Right lobe of liver (tissue), 6 donors: ENCODE measurements around the gene PRAME. TPM values are rescaled to one million over a fixed set of nuclear protein-coding genes. Genes with fewer than 3 reads are reported as not detected.

ENCODE experiments used
- ATAC-seq, 4 donors: fragments of 200-7000 bp; cut with Tn5 transposase; one replicate each; pipeline ENCODE4 v1.9.1; 2020; ENCODE audit warnings: mild to moderate bottlenecking in 4 of 4, moderate library complexity in 4 of 4
- DNase-seq, 3 donors: peaks; one replicate each; pipeline ENCODE4 v3.0.0-alpha.2; 2020
- H3K27ac ChIP-seq, 3 donors: fragments of 200-600 bp; one replicate each; pipeline ENCODE4 v1.8.0; 2022
- H3K27me3 ChIP-seq, 2 donors: fragments of 200-600 bp; one replicate each; pipeline ENCODE4 v1.8.0; 2022
- H3K36me3 ChIP-seq, 4 donors: fragments of 200-600 bp; sonication (generic) in 1 of 4; one replicate each; pipeline versions ENCODE4 v1.5.1 to v1.8.0; 2017 to 2022; ENCODE audit warnings: control low read depth in 1 of 4
- H3K4me1 ChIP-seq, 4 donors: fragments of 200-600 bp; sonication (generic) in 1 of 4; one replicate each; pipeline versions ENCODE4 v1.5.1 to v1.8.0; 2017 to 2022; ENCODE audit warnings: control low read depth in 1 of 4
- H3K4me3 ChIP-seq, 3 donors: fragments of 200-600 bp; one replicate each; pipeline ENCODE4 v1.8.0; 2022
- H3K9me3 ChIP-seq, 4 donors: fragments of 200-600 bp; sonication (generic) in 1 of 4; one replicate each; pipeline versions ENCODE4 v1.5.1 to v1.8.0; 2017 to 2022; ENCODE audit warnings: control low read depth in 1 of 4
- CTCF ChIP-seq, 4 donors: fragments of 200-600 bp in 3 of 4; fragments of 450-650 bp in 1 of 4; IDR thresholded peaks; one replicate each; pipeline versions ENCODE4 v1.5.1 to v1.8.0; 2016 to 2022; ENCODE audit warnings: antibody characterized with exemption in 4 of 4, mild to moderate bottlenecking in 2 of 4
- POLR2A ChIP-seq: fragments of 450-650 bp; IDR thresholded peaks from one replicate; pipeline ENCODE4 v1.6.1; 2017; ENCODE audit warnings: antibody characterized with exemption, mild to moderate bottlenecking
- WGBS: methylation state at CpG from one replicate; pipeline ENCODE4 v1.1.6; 2018; ENCODE audit warnings: low coverage, low lambda C conversion rate; ENCODE audit not compliant: insufficient coverage; ENCODE audit errors: missing lambda C conversion rate; 5-methylcytosine and 5-hydroxymethylcytosine counted together
- intact Hi-C, 2 donors: fragments of 100-400 bp; cut with DNase I; formaldehyde crosslinking; loops; one replicate each; pipeline versions ENCODE4 v1.11.2 to v1.14.1; 2022
- total RNA-seq, 6 experiments: library from RNA; depleted of rRNA in 2 of 6; stranded (reverse); fragments of >200 nt in 2 of 6; fragmentation: NEBNext Ultra II Directional in 3 of 6; extraction: Animal tissue kit (Norgen Biotek cat#: 25700) in 3 of 6; gene quantifications; one replicate each; pipeline versions ENCODE4 v1.1.0 to v1.2.4, GENCODE V29; 2016 to 2023
- donor health status: DM: no; HTN: yes; CAD: no.
- donor health status: DM: no; HTN: no; CAD: no.
- donor health status: DM: no; HTN: no; CAD: no.
- donor health status: DM: no; HTN: yes; CAD: no.
- donor health status: DM: no; HTN: yes; CAD: no.

The PRAME gene
- total RNA-seq, 6 experiments from 2014 or later: not detected

GRCh38 chr22:22574361-22574760 lies 15.3 kb upstream of the PRAME start:
- Histone ChIP-seq H3K9me3 (no peaks in the 10 kb centered on the region), H3K27ac (no peak overlapping the region), H3K4me1 (no peaks in the 10 kb centered on the region), H3K4me3 (no peak overlapping the region), H3K36me3 (no peaks in the 10 kb centered on the region), H3K27me3 (no peaks in the 10 kb centered on the region)
- DNase-seq (no peak), ATAC-seq (no peak)
- intact Hi-C loops: no loop called here
- TF ChIP-seq CTCF (IDR thresholded peaks at IDR 0.05) (no peak), POLR2A (no peak)

GRCh38 chr22:22573047-22573889 lies 14.2 kb upstream of the PRAME start:
- Histone ChIP-seq H3K36me3 (no peaks in the 10 kb centered on the region), H3K4me1 (no peaks in the 10 kb centered on the region), H3K4me3 (no peak overlapping the region), H3K9me3 (no peaks in the 10 kb centered on the region), H3K27ac (no peak overlapping the region), H3K27me3 (no peaks in the 10 kb centered on the region)
- no peak for ATAC-seq
- WGBS: 62% methylated on average over 6 of the region's 8 CpGs
- intact Hi-C loops: no loop called here
- TF ChIP-seq POLR2A (no peak), CTCF (IDR thresholded peaks at IDR 0.05) (no peak)
- DNase-seq: no peak

GRCh38 chr22:22571862-22572261 lies 12.8 kb upstream of the PRAME start:
- no peaks in the 10 kb centered on the region for H3K9me3 ChIP-seq
- 67% methylated on average over 2 of the region's 2 CpGs for WGBS
- H3K27ac ChIP-seq: no peak overlapping the region
- intact Hi-C loops: no loop called here
- H3K36me3 ChIP-seq: no peaks in the 10 kb centered on the region
- H3K4me3 ChIP-seq: no peak overlapping the region
- H3K27me3 ChIP-seq: no peaks in the 10 kb centered on the region
- DNase-seq: no peak
- no peak for TF ChIP-seq POLR2A
- TF ChIP-seq CTCF (IDR thresholded peaks at IDR 0.05): no peak
- no peaks in the 10 kb centered on the region for H3K4me1 ChIP-seq
- no peak for ATAC-seq

GRCh38 chr22:22571429-22571828 lies 12.4 kb upstream of the PRAME start:
- Histone ChIP-seq H3K4me3 (no peak overlapping the region), H3K4me1 (no peaks in the 10 kb centered on the region), H3K9me3 (no peaks in the 10 kb centered on the region), H3K27me3 (no peaks in the 10 kb centered on the region), H3K36me3 (no peaks in the 10 kb centered on the region), H3K27ac (no peak overlapping the region)
- WGBS: 64% methylated on average over 5 of the region's 6 CpGs
- intact Hi-C loops: no loop called here
- no peak for ATAC-seq
- no peak for TF ChIP-seq POLR2A
- no peak for TF ChIP-seq CTCF (IDR thresholded peaks at IDR 0.05)
- no peak for DNase-seq
